GM19395 (cell line): ENCODE measurements around the gene ULK4.

ENCODE experiments used
- ATAC-seq: cut with Tn5 transposase; IDR thresholded peaks from one replicate; pipeline ENCODE4 v1.9.1; 2021; ENCODE audit warnings: mild to moderate bottlenecking, moderate library complexity; ENCODE audit not compliant: unreplicated experiment

Gene ULK4

DNA sequence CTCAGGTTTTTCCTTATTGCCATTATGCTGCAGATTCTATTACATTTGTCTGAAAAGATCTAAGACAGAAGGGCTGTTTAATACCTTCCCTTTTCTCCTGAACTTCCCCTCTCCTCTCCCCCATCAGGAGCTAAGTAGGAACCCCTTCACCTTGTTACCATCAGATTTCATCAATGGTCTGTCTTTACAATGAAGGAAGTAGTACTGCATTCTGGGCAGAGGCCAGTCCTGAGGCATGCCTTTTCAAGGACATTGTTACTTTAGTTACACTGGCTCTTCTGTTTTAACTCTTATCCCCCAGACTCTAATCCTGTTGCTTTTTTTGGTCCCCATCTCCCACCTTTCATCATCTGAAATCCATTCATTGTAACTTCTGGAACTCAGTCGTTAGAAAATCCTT, 754.5 kb downstream of the ULK4 start:
- no peak for ATAC-seq

DNA sequence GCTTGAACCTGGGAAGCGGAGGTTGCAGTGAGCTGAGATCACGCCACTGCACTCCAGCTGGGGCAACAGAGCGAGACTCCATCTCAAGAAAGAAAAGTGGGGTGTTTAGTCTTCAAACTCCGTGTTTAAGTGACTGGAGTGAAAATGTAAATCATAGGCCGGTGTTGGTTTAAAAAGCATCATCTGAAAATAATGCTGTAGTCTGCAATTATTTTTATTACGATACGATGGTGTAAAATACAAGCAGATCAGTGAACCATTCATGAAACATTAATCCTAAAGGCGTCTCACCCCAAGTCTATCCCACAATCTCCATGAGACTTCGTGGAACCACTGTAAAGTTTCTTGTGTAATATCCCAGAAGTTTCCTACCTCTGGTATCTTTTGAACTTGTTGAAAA, 756.3 kb downstream of the ULK4 start:
- no peak for ATAC-seq

DNA sequence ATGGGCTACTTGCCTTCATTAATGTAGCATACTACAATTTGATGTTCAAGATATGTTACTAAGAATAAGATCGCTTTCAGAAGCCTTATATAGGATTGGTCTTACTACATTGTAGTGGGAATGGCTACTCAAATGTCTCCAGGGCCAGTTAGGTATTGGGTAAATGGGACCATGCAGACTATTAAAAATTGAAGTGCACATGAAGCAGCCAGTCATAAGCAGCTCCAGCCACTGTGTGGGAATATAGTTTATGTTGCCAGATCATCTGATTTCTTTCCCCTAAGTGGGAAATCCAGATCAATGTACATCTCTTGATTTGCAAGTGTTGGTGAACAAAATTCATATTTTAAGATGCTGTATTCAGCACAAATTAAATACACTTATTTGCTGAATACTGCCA, 757.5 kb downstream of the ULK4 start:
- ATAC-seq, result no peak

DNA sequence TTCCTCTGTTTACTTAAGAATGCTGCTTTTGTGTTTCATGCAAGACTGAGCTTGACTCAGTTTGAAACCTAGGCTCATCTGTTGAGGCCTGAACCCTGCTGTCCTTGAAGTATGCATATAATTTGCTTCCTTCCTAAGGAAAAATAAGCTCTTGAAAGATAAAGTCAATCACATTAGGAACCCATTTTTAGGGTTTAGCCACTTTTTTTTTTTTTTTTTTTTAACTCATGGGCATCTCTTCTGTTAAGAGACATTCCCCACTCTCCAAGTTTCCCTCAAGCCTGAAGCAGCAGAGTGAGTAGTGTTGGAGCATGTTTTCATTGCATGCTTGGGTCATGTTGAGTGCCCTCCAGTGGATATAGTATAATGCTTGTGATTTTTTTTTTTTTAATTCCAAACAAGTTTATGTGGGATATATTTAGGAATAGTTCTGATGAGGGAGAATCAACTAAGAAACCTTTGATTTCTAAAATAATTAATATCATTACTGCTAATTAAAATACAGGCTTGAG, 759.0 kb downstream of the ULK4 start:
- no peak for ATAC-seq

DNA sequence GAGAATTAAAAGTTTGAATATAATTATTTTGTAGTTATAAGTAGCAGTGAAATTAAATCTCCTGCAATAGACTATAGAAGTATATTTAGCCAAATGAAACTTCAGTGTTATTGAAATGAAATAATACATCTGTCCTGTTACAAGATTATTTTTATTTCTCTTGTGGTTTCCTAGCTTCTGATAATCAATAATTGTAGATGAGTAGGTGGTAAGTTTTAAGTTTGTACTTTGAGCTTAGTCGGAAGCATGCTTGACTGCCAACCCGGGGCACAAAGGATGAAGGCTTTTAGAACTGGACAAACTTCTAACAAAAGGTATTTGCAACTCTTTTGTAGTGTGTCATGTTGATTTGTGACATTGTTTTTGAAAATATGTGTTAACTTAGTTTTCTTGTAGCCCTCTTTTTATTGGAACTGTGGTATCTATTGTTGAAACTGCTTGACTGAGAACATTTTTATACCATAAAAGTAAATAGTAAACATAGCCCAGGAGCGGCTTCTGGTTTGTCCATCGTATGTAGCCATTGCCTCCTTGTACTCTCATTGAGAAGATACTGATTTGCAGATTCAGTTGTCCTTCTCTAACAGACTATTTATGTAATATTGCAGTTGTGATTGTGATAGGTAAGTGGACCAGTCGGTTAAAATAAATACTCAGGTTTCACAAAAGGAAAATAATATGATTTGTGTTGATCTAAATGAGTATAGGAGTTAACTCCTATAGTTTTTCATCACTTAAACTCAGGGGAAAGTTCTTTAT, 759.6 kb downstream of the ULK4 start:
- no peak for ATAC-seq

DNA sequence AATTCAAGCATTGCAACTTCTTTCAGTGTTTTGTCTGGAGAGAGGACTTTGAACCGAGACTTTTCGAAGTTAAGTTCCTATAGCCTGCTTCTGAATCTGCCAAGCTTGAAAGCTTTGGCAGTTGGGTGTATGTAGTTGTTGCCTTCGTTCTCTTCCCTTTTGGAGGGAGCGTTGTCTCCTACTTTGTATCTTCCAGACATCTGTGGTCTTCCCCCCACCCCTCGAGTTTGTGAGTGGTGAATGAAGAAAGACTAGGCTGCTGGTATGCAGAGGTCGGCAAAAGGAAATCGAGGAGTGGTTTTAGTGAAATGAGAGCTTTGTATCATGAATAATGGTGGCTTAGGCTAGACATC, 761.3 kb downstream of the ULK4 start:
- ATAC-seq, result no peak

DNA sequence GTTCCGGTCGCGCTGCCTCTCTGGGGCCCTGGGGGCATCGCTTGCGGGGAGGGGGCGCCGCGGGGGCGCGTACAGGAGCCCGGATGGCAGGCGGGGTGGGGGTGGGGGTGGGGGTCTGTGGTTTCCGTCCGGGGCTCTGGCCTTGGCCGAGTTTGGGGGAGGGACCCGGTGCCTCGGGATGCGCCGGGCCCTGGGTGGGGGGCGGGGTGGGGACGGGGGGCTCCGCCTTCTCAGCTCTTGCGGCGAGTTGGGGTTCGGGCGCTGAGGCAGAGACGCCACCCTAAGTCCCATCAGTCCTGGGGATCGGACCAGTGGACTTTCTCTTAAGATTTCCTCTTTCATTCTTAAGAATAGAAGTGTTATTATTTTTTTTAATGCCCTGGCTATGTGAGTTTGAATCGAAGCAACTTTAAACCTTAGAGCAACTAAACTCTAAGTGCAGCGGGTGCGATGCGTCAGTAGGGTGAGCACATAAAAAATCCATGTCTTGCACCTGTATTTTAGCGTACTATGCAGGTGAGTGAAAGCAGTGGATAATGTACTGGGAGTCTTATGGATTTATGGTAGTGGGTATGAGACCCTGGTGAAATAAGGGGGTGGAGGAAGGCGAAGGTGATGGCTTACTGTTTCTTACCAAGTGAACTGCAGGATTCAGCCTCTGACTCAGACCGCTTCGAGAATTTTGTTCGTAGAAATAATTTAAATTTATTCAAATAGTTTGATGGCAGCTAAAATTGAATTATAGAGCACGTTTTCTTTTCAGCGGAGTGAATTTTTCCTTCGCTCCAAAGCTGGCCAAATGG, 761.8 kb downstream of the ULK4 start:
- ATAC-seq, result no peak

DNA sequence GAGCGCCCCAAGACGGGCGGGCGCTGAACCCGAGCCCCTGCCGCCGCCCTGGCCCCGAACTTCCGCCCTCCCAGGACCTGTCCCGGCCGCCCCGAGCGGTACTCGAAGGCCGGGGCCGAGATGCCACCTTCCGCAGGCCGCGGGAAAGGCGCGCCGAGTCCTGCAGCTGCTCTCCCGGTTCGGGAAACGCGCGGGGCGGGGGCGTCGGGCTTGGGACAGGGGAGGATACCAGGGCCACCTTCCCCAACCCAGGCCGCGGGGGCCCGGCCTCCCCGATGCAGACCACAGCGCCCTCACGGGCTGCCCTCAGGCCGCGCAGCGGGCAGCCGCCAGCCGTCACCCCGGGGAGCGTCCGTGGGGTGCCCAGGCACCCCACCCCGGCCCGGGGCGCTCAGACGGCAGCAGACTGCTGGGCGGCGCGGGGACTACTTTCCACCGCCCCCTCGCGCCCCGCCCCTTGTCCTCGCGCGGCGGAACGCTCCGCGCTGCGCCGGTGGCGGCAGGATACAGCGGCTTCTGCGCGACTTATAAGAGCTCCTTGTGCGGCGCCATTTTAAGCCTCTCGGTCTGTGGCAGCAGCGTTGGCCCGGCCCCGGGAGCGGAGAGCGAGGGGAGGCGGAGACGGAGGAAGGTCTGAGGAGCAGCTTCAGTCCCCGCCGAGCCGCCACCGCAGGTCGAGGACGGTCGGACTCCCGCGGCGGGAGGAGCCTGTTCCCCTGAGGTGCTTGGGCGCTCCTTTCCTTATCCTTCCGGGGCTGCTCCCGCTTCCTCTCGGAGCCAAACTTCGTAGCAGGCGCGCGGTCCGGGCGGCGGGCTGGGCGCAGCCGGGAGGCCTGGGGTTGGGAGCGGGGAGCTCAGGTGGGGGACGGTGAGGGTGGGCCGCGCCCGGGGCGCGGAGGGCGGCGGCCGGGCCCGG, 762.7 kb downstream of the ULK4 start, which contains the start of gene CTNNB1:
CTNNB1 (plus strand) TSS at position 556 of the 916 bp plus-strand sequence. CDS start 24,564 bp downstream, outside the sequence.
- ATAC-seq, result peak; percentile 75

DNA sequence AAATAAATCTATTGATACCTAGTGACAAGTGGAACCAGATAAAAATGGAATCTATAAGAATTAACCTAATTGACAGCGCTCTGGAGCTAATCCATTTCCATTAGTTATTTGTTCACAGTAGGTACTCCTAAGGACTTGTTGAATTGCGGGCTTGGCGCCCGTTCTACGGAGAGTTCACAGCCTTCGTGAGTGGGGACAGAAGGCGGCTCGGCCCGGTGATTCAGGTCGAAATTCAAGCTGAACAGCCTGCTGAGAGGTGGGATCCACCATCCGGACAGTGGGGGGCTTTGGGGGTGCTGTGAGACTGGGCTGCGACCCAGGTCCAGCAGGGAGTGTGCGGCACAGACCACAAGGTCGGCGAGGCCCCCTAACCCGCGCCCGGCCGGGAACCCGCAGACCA, 763.4 kb downstream of the ULK4 start:
- peak; percentile 2 for ATAC-seq

DNA sequence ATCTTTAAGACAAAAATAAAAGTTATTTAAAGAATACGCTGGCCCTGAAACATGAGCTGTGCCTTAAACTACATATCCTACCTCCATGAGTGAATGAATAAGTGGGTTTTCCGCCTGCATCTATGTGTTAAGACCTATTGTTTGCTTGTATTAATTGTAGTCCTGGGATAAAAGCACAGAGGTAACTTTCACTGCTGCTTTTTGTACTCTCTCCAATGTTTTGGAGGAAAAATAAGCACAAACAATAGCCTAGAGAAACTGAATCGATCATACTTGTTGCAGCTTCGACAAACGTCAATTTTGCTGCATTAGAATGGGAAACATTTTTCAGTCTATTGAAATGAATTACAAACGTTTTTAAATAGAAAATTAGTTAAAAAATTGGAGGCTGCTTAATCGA, 763.9 kb downstream of the ULK4 start:
- no peak for ATAC-seq
